D341Med (cell line): Measurements from ENCODE around the gene CMTM7.
A peak's percentile ranks its signal among the peaks of the same experiment; 100 is the strongest.
"Not testable (repeated sequence)": the region's sequence is repeated elsewhere in the genome, so short reads cannot be mapped to it uniquely, and the experiment has no call there.

ENCODE experiments used
- DNase-seq: peaks from one replicate; pipeline ENCODE4 v3.0.0; 2012; ENCODE audit warnings: low spot score

CMTM7 gene

DNA sequence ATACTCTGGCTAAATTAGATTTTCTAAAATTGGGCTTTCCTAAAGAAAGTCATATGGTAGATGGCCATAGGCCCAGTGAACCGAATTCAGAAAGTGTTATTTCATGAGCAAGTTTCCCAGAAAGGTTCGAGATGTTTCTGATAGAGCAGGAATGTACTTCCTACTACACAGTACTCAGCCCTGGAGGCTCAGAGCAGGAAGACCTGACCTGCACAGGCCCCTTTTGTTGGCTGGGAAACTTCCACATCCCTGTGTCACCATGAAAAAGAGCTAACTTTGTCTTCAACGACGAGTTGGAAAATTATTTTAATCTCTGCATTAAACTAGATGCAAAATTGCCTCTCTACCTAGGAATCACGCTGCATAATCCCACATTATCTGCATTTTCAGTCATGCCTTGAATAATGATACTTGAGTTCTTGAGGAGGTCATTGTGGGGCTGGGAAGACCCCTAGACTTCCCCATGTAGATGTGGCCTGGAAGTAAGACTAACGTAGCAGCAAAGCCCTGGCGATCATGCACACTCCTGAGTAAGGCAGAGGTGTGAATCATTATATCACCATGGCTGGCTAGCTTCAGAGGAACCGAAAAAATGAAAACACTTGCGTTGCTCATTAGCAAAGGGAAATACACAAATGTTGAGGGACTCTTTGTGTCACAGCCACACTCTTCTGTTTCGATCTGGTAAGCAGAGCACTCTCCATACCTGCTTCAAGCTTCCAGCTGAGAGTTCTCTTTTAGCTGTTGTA is 47.1 kb downstream of the CMTM7 start:
- no peak for DNase-seq

DNA sequence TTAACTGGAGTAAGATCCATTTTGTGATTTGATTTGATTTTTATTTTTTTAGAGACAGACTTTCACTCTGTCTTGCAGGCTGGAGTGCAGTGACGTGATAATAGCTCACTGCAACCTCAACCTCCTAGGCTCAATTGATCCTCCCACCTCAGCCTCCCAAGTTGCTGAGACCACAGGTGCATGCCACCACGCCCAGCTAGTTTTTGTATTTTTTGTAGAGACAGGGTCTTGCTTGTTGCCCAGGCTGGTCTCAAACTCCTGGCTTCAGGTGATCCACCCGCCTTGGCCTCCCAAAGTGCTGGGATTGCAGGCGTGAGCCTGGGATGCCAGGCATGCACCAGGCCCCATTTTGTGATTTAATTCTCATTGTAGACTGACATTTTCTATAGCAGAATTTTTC is 47.8 kb downstream of the CMTM7 start:
- DNase-seq = not testable (repeated sequence)

DNA sequence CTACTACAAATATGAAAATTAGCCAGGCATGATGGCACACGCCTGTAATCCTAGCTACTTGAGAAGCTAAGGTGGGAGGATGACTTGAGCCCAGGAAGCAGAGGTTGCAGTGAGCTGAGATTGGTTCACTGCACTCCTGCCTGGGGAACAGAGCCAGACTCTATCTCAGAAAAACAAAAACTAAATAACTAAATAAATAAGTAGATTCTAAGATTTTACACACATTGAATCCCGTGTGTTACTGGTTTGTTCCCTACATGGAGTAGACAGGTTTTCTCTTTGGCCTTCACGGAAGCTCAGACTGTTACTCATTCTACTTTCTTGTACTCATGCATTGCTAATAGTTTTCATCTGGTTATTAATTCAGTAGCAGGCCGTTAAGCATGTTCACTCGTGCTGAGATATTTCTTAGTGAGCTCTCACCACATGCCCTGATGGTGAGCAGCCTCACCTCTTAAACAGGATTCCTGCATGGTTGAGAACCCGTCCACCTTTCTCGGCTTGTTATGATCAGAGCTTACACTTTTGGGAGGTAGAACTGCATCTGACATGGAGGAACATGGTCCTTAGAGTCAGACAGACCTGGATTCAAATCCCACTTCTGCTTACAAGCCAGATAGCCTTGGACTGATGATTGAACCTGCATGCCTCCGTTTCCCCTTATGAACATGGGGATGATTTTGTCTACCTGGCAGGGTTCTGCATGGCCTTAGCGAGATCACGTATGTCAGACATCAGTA is 49.1 kb downstream of the CMTM7 start:
- no peak for DNase-seq

DNA sequence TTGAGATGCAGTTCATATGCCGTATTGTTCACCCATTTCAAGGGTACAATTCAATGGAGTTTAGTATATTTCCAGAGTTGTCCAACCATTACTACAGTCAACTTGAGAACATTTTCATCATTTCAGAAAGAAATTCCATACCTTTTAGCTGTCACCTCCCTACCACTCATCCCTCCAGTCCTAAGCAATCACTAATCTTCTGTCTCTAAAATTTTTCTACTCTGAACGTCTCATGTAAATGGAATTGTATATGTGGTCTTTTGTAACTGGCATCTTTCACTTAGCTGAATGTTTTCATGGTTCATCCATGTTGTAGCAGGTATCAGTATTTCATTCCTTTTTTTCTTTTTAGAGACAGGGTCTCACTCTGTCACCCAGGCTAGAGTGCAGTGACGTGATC is 51.1 kb downstream of the CMTM7 start:
- no peak for DNase-seq

DNA sequence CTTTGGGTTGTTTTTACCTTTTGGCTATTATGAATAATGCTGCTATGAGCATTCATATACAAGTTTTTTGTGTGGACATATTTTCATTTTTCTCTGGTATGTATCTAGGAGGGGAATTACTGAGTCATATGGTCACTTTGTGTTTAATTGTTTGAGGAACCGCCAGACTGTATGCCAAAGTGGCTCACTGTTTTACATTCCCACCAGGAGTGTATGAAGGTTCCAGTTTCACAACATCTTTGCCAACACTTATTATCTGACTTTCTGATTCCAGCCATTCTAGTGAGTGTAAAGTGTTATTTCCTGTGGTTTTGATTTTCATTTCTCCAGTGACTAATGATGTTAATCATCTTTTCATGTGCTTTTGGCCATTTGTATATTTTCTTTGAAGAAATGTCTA is 51.8 kb downstream of the CMTM7 start:
- no peak for DNase-seq

DNA sequence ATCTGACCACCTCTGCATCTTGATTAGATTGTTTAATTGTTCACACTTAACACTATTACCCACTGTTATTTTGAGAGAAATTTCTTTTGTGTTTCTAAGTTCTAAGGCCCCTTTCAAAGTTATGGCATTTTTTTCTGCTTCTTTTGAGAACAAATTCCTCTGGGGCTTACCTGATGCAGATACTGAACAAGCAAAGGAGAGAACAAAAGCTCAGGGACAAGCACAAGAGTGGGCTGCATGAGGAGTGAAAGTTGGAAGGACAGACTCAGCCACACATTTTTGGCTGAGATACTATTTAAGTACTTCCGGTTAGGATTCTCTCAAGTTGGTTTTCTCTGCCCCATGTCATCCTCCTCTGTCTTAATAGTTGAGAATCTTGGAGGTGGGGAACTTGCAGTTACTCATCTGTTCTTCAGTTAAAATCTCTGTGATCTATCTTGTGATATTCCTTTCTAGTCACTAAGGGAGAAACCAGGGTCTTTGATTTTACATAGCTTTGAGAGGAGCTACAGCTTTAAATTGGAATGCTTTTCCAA is 56.3 kb downstream of the CMTM7 start:
- DNase-seq = no peak

DNA sequence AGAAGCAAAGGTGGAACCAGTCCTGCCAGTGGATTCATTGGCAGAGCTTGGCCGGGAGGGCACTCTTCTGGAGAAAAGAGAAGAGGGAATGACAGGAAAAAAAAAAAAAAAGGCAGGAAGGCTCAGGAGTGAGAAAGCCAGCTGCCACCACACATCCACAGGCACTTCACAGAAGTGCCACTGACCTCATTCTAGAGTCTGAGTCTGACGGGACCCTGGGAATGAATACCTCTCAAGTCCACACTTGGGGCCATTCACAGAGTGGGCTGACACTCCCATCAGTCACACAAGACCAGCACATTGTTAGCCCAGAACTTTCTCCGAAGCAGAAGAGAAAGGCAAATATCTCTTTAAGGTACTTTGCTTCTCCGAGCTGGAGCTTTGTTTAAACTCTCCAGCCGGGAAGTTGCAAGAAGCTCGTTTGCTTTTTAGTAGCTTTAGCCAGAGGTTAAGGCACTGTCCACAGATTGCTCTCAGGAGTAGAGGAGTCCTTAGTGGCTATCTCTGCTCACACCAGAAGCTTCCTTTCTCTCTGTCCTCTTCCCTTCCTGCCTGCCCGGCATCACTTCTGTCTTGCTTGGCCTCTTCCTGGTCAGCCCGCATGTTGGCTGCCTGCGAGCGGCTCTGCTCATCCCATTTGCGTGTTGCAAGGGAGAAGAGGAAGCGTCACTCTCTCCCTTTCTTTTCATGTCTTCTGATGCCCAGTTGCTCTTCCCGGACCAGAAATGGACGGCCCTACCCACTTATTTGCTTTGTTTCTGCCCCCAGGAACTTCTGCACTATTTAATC is 57.2 kb downstream of the CMTM7 start:
- no peak for DNase-seq

DNA sequence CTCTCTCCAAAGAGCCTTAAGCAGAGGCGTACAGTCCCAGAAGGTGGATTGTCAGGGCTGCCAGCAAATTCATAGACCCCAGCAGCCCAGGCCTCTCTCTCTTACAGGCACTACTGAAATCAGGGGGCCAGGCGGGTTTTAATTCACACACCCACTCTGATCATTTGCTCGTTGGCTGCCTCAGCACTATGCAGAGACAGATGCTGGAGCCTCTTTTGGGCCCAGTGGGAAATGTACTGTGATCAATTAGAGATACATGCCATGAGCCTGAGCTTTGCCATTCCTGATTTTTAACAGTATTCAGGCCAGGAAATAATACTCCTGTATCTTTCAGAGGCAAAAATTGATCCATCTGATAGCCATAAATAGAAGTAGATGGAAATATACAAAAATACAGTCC is 58.0 kb downstream of the CMTM7 start:
- no peak for DNase-seq

DNA sequence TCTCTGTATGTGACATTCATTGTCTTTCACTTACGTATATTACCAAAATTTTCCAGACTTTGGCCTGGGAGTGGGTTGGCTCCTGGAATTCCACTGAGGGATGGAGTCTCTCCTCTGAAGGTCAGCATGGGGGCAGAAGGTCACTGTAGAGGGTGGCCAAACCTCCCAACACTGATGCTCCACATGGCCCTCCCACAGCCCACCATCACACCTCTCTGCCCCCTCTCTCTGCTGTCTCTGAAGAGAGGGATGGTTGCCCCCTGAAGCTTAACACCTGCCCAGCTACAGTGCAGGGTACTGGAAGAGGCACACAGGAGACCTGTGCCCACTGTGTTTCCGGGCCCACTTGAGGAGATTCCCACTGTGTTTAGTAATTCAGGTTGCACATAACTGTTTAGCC is 58.8 kb downstream of the CMTM7 start:
- DNase-seq = peak; percentile 6

DNA sequence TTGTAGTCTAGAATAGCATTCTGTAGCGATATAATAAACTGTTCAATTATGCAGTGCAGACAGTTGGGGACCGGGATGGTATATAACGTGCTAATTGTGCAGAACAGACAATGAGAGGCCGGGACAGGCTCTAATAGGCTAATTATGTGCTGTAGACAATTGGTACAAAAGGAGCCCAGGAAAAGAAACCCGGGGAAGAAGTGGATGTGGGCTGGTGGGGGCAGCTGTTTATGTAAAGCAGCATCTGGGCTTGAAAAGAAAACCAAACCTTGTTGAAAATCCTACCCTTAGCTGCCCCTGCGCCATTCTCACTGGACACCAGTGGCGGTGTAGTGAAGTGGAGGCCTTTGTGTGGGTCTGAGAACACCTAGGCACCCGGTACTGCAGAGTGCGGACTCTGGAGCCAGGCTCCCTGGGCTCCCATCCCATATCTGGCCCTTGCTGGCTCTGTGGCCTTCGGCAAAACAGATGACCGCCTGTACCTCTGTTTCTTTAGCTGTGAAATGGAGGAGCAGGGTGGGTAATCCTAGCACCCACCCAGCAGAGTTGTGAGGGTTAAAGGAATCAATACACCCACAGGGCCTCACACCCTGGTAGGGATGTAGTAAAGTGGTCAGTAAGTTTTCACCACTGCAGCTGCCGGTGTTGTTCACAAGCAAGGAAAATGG is 59.5 kb downstream of the CMTM7 start:
- peak; percentile 4 for DNase-seq

DNA sequence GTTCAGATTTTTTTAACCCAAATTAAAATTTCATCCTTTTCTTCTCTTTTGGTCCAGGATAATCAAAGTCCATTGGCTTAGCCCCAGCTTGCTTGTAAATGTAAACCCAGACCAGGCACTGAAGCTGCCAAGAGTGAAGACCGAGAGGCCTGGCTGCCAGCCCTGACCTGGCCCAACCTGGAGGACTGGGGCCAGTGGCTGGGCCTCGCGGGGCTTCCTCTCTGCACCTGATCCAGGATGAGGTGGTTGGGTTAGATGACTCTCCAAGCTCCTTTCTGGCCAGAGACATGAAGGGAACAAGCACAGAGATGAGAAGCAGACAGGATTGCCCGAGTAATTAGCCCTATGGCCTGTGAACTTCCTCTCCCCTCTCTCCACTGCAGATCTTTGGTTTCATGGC is 60.4 kb downstream of the CMTM7 start:
- DNase-seq = no peak

DNA sequence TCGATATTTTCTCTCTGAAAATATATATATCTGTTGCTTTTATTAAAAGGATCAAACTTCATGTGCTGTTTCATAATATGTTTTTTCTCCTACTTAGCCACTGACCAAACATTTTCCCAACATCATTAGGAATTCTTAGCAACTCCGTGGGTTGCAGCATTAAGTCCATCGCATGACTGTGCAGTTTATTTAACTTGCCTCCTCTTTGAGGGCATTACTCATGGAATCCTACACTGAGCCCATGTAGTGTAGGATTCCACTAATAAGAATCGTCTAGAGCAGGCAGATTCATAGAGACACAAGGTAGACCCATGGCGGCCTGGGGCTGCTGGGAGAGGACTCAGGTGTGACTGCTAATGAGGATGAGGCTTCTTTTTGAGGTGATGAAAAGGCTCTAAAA is 61.7 kb downstream of the CMTM7 start:
- DNase-seq = no peak

DNA sequence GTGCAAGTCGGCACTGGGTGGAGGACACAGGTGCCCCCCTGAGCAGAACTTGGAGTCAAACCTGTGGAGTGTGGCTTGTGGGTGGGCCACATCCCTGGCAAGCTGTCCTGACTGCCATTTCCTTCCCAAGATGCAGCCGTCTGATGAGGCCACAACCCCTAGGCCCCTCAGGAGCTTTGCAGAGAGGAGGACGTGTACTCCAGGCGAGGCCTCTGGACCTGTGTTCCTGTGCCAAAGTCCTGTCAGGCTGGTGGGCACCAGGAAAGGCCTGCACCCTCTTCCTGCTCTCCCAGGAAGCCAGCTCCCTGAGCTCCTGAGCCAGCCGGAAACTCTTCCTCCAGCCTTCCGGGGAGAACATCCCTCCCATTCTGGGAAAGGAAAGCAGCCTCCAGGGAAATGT is 62.5 kb downstream of the CMTM7 start:
- no peak for DNase-seq

DNA sequence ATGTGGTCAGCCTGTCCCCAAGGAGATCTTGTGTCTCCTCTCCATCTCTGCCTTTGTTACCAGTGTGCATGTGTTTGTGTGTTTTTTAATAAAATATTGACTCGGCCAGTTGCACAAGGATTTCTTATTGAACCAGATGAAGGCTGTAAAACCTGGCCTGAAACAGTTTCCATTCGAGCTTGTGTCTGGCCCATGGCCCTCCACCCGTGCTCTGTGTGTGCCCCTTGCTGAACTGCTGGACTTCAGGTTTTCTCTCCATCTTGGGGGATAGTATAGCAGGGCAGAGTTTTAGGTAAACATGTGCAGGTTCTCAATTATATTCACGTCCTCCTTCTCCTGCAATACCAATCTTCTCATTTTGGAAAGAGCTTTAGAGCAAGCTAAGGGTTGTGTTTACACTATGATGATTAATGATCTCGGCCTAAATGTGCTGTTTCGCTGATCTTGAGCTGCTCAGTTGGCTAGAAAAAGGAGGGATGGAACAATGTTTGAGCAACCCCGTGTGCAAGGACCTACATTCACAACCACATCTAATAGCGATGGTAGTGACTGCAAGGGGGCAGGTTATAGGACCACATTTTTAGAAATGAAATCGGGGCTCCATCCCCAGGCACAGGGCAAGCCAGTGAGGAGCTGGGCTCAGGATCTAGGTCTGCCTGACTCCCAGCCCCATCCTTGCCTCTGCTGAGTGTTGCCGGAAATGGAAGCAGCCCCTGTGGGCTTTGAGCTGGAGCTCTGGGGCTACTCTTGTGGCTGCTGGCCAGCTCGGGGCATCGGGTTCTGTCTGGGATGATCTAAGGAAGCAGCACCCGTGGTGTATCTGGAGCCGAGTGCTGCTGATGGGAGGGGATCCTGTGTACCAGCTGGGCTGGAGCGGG is 63.3 kb downstream of the CMTM7 start:
- DNase-seq = no peak

DNA sequence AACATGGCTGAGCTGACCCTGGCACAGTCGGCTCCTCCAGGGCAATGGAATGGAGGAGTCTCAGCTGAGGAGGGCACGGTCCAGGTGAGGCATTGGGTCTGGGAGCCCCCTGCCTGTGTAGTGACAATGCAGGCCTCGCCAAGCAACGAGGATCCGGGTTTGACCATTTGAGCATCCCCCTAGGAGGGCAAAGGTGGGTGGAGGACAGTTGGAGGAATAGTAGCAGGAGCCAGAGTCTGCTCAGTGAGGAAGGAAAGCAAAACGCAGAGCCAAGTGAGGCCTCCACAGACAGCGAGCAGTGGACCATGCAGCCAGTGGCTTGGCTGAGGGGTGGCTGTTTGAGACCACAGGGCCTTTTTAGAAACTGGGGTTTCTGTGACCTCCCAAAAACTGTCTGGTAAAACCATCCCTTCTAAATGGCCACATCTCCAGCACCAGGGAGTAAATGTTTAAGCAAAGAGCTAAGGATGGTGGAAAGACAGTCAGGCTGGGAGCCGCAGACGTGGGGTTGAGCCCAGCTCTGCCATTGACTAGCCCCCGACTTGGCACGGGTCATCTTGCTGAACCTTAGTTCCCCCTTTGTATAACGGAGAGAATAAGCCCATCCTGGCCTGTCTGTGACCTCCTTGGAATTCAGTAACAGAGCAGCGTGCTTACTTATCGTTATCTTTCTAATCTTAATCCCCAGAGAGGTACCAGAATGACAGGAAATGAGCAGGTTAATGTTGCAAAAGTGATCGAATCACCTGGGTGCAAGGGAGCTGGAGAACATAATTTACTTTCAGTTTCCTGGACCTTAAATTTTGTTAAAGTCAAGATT is 64.2 kb downstream of the CMTM7 start:
- DNase-seq = no peak

DNA sequence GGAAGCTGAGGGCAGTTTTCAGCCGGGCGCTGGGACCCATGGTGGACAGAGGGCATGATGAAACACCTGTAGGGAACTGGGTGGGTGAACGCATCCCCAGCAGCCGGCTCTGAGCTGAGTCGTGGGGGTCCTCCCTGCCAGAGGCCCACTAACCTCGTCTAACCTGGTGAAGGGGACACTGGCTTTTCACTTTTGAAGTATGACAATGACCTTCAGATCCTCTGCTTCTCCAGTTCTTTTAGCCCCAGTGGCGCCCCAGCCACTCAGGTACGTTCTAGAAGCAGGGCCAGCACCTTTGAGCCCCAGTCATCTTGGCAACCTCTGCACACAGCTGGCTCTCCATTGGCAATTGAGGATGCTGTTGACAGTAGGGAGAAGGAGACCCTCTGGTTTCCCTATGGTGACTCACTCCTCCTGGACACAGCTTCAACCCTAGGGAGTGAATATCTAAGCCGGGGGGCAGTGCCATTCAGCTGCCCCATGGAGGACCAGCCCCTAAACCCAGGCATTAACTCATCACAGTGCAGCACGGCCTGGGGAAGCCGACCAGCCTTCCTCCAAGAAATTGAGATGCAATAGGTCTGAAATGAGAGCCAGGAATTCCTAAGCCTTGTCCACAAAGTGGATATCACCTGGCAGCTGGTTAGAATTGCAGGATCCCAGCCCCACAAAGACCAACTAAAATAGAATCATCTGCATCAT is 64.9 kb downstream of the CMTM7 start:
- DNase-seq = no peak

DNA sequence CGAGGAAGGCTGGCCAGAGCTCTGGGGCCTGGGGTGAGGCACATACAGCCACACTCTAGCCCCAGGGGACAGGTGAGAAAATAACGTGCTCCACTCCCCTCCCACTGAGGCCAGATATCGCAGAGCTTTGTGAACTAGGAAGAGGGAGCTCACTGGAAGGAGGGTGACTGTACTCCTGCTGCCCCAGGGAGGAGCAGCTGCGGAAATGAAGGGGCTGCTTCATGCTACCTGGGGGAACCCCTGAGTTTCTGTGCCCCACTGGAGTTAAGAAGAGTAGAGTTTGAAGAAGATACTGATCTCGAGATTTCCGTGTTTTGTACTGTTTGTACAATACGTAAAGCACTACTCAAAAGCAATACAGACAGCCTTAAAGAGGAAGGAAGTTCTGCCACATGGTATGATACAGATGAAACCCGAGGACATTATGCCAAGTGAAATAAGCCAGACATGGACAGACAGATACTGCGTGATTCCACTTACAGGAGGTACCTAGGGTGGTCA is 66.4 kb downstream of the CMTM7 start:
- DNase-seq = no peak

DNA sequence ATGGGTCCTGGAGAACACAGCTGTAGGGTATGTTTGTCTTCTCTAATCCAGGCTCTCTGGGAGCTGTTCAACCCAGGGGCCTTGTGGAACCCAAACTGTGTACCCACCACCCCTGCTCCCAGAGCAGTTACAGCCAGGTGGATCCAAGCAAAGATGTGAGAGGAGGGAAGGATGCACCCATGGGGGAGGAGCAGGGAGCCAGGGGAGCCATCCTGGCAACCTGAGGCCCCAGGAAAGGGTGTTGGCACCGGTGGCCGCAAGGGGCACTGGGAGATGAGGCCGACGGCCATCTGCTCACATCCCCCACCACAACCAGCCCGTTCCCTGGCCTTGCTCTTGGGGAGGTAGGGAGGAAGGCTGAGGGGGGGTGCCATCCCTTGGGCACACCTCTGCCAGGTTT is 67.8 kb downstream of the CMTM7 start:
- DNase-seq = no peak

DNA sequence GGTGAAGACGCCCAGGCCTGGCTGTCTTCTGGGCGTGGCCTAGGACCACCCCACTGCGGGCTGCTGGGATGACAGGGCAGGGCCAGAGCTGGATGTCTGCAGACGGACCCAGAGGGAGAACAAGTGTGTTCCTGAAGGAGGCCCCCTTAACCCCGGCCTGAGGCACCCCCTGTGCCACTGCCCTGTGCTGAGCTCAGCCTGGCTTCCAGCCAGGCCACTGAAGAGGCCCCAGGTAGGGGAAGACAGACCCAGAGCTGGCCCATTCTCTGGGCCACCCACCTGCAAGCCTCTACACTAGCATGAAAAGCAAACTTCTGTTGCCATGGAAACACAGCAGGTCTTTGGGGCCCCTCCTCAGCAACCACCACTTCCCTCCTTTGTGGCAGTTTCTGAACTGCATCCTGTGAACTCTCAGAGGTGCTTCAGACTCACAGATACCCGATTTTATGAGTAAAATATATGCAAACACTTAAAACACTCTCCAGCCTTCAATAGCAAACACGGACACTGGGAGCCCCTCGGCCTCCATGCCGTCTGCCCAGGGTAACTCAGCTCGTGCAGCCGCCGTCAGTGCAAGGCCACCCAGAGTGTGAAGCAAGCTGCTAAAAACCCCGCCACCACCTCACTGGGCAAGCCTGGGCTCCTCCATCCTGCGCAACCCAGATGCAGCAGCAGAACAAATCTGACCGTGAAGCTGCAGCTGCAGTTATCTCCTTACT is 68.5 kb downstream of the CMTM7 start:
- no peak for DNase-seq
